ENCODE data around the gene DMWD. TPM values are rescaled to one million over a fixed set of nuclear protein-coding genes. Genes with fewer than 3 reads are reported as not detected.

DMWD gene
- total and polyA plus RNA-seq, 2 of the 13 experiments (the other 11 are each of a cell fraction or from before 2014, with no cell fraction given), result 10.3 to 14.9 TPM

DNA sequence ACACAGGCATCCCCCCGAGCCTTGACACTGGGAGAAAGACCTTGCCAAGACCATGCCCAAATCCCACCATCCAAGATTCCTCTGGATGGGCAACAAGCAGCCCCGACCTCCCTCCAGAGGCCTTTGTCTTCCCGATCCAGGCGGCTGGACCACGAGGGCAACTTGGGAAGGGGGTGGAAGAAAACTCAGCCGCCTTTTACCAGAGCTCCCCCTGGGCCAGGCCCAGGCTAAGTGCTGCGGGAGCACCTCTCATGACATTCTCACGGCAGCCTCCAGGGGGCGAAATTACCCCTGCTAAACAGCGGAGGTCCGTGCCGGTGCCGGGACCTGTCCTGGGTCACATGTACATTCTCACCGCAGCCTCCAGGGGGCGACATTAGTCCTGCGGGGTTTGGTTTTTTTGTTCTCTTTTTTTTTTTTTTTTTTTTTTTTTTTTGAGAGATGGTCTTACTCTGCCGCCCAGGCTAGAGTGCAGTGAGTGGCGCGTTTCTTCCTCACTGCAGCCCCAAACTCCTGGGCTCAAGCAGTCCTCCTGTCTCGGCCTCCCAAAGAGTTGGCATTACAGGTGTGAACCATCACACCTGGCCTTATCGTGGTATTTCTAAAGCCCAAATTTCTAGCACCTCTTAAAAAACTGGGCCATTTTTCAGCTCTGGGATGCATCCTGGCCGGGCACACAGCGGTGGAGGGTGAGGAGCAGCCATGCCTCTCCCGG, 24.5 kb upstream of the DMWD start (continued):
- TF ChIP-seq SCMH1 (CRISPR knock-in tag; IDR thresholded peaks at IDR 0.05; ENCODE audit: borderline replicate concordance) (no peak), PCBP1 (IDR thresholded peaks at IDR 0.05; ENCODE audit: borderline replicate concordance, low read depth, low read length) (no peak), TMF1 (CRISPR knock-in tag; IDR thresholded peaks at IDR 0.05; ENCODE audit: low read depth) (no peak), PAF1 (CRISPR knock-in tag; IDR thresholded peaks at IDR 0.05) (no peak), FOXA1 (IDR thresholded peaks at IDR 0.05) (no peak), FOXA1 (CRISPR knock-in tag; IDR thresholded peaks at IDR 0.05) (no peak; the same call in 1 of the 2 replicates), ZNF224 (CRISPR knock-in tag; IDR thresholded peaks at IDR 0.05) (0 out of 2 replicates have a peak, but pooled peaks have one; percentile 63), ZNF253 (CRISPR knock-in tag; IDR thresholded peaks at IDR 0.05; ENCODE audit: borderline replicate concordance) (no peak), ZNF629 (CRISPR knock-in tag; conservative IDR thresholded peaks at IDR 0.05) (0 out of 2 replicates have a peak, but pooled peaks have one; percentile 27), FOXO4 (CRISPR knock-in tag; conservative IDR thresholded peaks at IDR 0.05) (no peak), SRSF4 (IDR thresholded peaks at IDR 0.05; ENCODE audit: low read depth, low read length, poor library complexity, severe bottlenecking) (no peak), ARID3A (IDR thresholded peaks at IDR 0.05; ENCODE audit: low read depth, low read length) (no peak), ZNF672 (CRISPR knock-in tag; IDR thresholded peaks at IDR 0.05) (no peak), ONECUT2 (CRISPR knock-in tag; IDR thresholded peaks at IDR 0.05) (no peak), ZNF772 (CRISPR knock-in tag; IDR thresholded peaks at IDR 0.05) (no peak), JUNB (CRISPR knock-in tag; IDR thresholded peaks at IDR 0.05; ENCODE audit: borderline replicate concordance) (no peak)
- TF ChIP-seq, protein P1, sequence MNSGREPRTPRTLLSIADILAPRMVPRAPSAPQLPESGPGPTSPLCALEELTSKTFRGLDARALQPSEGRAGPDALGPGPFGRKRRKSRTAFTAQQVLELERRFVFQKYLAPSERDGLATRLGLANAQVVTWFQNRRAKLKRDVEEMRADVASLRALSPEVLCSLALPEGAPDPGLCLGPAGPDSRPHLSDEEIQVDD (CRISPR knock-in tag; IDR thresholded peaks at IDR 0.05; ENCODE audit: borderline replicate concordance), result no peak
- TF ChIP-seq, protein P2, sequence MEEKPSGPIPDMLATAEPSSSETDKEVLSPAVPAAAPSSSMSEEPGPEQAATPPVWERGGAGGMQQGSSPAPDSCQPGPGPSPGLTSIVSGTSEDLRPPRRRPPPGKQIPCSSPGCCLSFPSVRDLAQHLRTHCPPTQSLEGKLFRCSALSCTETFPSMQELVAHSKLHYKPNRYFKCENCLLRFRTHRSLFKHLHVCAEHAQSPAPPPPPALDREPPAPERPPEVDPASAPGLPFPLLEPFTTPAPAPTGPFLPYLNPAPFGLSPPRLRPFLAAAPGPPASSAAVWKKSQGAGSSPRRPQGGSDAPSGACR (CRISPR knock-in tag; IDR thresholded peaks at IDR 0.05), result no peak
- TF ChIP-seq, protein P3, sequence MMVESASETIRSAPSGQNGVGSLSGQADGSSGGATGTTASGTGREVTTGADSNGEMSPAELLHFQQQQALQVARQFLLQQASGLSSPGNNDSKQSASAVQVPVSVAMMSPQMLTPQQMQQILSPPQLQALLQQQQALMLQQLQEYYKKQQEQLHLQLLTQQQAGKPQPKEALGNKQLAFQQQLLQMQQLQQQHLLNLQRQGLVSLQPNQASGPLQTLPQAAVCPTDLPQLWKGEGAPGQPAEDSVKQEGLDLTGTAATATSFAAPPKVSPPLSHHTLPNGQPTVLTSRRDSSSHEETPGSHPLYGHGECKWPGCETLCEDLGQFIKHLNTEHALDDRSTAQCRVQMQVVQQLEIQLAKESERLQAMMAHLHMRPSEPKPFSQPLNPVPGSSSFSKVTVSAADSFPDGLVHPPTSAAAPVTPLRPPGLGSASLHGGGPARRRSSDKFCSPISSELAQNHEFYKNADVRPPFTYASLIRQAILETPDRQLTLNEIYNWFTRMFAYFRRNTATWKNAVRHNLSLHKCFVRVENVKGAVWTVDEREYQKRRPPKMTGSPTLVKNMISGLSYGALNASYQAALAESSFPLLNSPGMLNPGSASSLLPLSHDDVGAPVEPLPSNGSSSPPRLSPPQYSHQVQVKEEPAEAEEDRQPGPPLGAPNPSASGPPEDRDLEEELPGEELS (CRISPR knock-in tag; IDR thresholded peaks at IDR 0.05), result no peak
- TF ChIP-seq, protein P4, sequence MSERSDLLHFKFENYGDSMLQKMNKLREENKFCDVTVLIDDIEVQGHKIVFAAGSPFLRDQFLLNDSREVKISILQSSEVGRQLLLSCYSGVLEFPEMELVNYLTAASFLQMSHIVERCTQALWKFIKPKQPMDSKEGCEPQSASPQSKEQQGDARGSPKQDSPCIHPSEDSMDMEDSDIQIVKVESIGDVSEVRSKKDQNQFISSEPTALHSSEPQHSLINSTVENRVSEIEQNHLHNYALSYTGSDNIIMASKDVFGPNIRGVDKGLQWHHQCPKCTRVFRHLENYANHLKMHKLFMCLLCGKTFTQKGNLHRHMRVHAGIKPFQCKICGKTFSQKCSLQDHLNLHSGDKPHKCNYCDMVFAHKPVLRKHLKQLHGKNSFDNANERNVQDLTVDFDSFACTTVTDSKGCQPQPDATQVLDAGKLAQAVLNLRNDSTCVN (CRISPR knock-in tag; IDR thresholded peaks at IDR 0.05; ENCODE audit: borderline replicate concordance), result no peak
- TF ChIP-seq, protein P5, sequence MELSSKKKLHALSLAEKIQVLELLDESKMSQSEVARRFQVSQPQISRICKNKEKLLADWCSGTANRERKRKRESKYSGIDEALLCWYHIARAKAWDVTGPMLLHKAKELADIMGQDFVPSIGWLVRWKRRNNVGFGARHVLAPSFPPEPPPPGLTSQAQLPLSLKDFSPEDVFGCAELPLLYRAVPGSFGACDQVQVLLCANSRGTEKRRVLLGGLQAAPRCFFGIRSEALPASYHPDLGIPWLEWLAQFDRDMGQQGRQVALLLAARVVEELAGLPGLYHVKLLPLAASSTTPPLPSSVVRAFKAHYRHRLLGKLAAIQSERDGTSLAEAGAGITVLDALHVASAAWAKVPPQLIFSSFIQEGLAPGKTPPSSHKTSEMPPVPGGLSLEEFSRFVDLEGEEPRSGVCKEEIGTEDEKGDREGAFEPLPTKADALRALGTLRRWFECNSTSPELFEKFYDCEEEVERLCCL (CRISPR knock-in tag; IDR thresholded peaks at IDR 0.05; ENCODE audit: borderline replicate concordance), result no peak
